ENCODE measurements around the gene DNAH5. TPM values are rescaled to one million over a fixed set of nuclear protein-coding genes. Genes with fewer than 3 reads are reported as not detected.

The DNAH5 gene
- polyA plus RNA-seq, 3 donors = not detected

DNA sequence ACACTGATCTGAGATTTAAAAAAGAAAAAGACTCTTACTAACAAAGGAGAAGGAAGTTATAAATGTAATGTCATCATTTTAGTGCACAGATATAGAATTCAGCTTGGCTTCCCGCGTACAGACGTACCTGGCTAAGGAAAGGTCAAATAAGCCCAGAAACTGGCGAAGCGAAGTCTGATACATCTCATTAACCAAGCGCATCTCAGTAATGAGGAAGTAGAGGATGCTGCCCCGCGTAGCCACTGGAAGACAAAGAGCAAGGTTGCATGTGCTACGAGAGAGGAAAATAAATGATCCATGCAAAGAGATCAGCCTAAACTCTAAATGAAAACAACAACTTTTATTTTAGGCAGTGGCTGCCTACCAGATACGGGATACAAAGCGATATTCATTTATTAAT, 208.8 kb downstream of the DNAH5 start:
- Mint-ChIP-seq H3K36me3 (no peaks in the 10 kb centered on the region), H3K9me3 (peaks cover 0 to 24% (median 16%) of the 10 kb centered on the region in 7 donors), H3K27ac (no peak overlapping the region), H3K27me3 (ENCODE audit: low read depth in 3 of 3) (peaks cover 0 to 1% (median 0%) of the 10 kb centered on the region in 3 donors), H3K4me3 (no peak overlapping the region), H3K4me1 (no peaks in the 10 kb centered on the region)
- Histone ChIP-seq H3K9me3 (replicated peaks in 1 of 2; ENCODE audit: control insufficient read depth in 1 of 2, insufficient read depth in 1 of 2, low read length in 2 of 2) (peaks cover 10 to 19% of the 10 kb centered on the region in 2 donors), H3K4me3 (replicated peaks in 1 of 3; ENCODE audit: low read depth in 2 of 3, low read length in 3 of 3) (no peak overlapping the region), H3K79me2 (ENCODE audit: insufficient read depth, low read length) (no peaks in the 10 kb centered on the region), H3K9ac (ENCODE audit: insufficient read depth, low read length, poor library complexity, severe bottlenecking) (no peak overlapping the region), H2AFZ (ENCODE audit: insufficient read depth, low read depth, low read length, poor library complexity, severe bottlenecking) (no peak overlapping the region), H3K4me2 (replicated peaks; ENCODE audit: extremely low read depth, low read length, poor library complexity, severe bottlenecking) (no peak overlapping the region), H3K27ac (ENCODE audit: low read depth in 1 of 2, low read length in 2 of 2) (no peak overlapping the region), H3K27me3 (ENCODE audit: control insufficient read depth in 2 of 2, insufficient read depth in 2 of 2, low read length in 2 of 2) (no peaks in the 10 kb centered on the region), H3K36me3 (replicated peaks in 1 of 2; ENCODE audit: control insufficient read depth in 1 of 2, insufficient read depth in 2 of 2, low read length in 2 of 2) (no peaks in the 10 kb centered on the region), H4K20me1 (ENCODE audit: insufficient read depth, low read length) (no peaks in the 10 kb centered on the region), H3K4me1 (ENCODE audit: control insufficient read depth in 1 of 2, insufficient read depth in 2 of 2, low read length in 2 of 2) (no peaks in the 10 kb centered on the region)
- TF ChIP-seq CTCF (IDR thresholded peaks at IDR 0.05) = no peak
- intact Hi-C loops (cut with micrococcal nuclease) = no loop called here
- WGBS (ENCODE audit: insufficient coverage) = 100% methylated on average over 2 of the region's 11 CpGs
- DNase-seq = no peak

DNA sequence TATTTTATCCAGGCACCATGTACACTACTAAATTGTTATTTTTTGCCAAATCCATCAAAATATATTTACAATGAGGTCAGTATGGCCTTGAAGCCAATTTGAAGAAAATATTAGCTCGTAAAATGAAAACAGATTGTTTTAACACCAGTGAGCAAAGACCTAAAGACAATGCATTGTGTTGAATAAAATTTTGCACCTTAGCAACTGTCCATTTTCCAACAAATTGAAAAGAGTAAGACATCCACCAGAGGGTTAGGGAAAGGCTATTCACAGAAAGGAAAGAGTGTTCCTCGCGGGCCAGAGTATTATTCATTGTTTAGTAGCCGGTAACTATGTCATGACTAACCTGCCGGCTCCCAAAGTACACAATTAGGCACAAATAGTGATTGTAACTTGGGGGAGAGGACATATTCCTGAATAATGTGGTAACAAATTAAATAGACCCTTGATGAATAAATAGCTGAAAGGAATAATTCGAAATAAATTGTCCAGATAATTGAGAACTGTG, 213.3 kb downstream of the DNAH5 start:
- no peaks in the 10 kb centered on the region for H3K27me3 Mint-ChIP-seq (ENCODE audit: low read depth in 3 of 3)
- intact Hi-C loops (cut with micrococcal nuclease) = no loop called here
- no peaks in the 10 kb centered on the region for H3K36me3 ChIP-seq (replicated peaks in 1 of 2; ENCODE audit: control insufficient read depth in 1 of 2, insufficient read depth in 2 of 2, low read length in 2 of 2)
- H3K27ac Mint-ChIP-seq = no peak overlapping the region
- no peak for DNase-seq
- no peaks in the 10 kb centered on the region for H4K20me1 ChIP-seq (ENCODE audit: insufficient read depth, low read length)
- H3K36me3 Mint-ChIP-seq = no peaks in the 10 kb centered on the region
- 90% methylated on average over 4 of the region's 6 CpGs for WGBS (ENCODE audit: insufficient coverage)
- no peaks in the 10 kb centered on the region for H3K79me2 ChIP-seq (ENCODE audit: insufficient read depth, low read length)
- H3K4me1 Mint-ChIP-seq = no peaks in the 10 kb centered on the region
- no peak overlapping the region for H3K27ac ChIP-seq (ENCODE audit: low read depth in 1 of 2, low read length in 2 of 2)
- H3K9ac ChIP-seq (ENCODE audit: insufficient read depth, low read length, poor library complexity, severe bottlenecking) = no peak overlapping the region
- H3K27me3 ChIP-seq (ENCODE audit: control insufficient read depth in 2 of 2, insufficient read depth in 2 of 2, low read length in 2 of 2) = no peaks in the 10 kb centered on the region
- no peak overlapping the region for H3K4me2 ChIP-seq (replicated peaks; ENCODE audit: extremely low read depth, low read length, poor library complexity, severe bottlenecking)
- no peak overlapping the region for H3K4me3 Mint-ChIP-seq
- no peaks in the 10 kb centered on the region for H3K4me1 ChIP-seq (ENCODE audit: control insufficient read depth in 1 of 2, insufficient read depth in 2 of 2, low read length in 2 of 2)
- peaks cover 6 to 18% of the 10 kb centered on the region in 2 donors for H3K9me3 ChIP-seq (replicated peaks in 1 of 2; ENCODE audit: control insufficient read depth in 1 of 2, insufficient read depth in 1 of 2, low read length in 2 of 2)
- no peak for TF ChIP-seq CTCF (IDR thresholded peaks at IDR 0.05)
- H3K9me3 Mint-ChIP-seq = peaks cover under 1 to 22% (median 8%) of the 10 kb centered on the region in 7 donors
- H3K4me3 ChIP-seq (replicated peaks in 1 of 3; ENCODE audit: low read depth in 2 of 3, low read length in 3 of 3) = no peak overlapping the region
- no peak overlapping the region for H2AFZ ChIP-seq (ENCODE audit: insufficient read depth, low read depth, low read length, poor library complexity, severe bottlenecking)
